HCT116 (cell line): ENCODE results near the gene TTLL11. TPM values are rescaled to one million over a fixed set of nuclear protein-coding genes. Genes with fewer than 3 reads are reported as not detected.

ENCODE experiments used
- ATAC-seq: fragments of 200-7000 bp; cut with Tn5 transposase; 2 replicates; pipeline ENCODE4 v1.9.1; 2020; ENCODE audit warnings: mild to moderate bottlenecking, moderate library complexity
- BruUV-seq: library from RNA; stranded (reverse); fragments of 400-500 nt; replicated peaks from 2 replicates; lab custom pipeline; 2021; lab: Mats Ljungman, UMichigan
- CTCF ChIA-PET: fragments of 300-600 bp; sonication (Branson Sonifier 250); formaldehyde crosslinking; loops from one replicate; lab custom pipeline; 2021; ENCODE audit warnings: antibody characterized with exemption; lab: Charles Lee
- POLR2A ChIA-PET: fragments of 300-600, 350-600 bp; sonication (Branson Sonifier 250); formaldehyde crosslinking; loops from one replicate; lab custom pipeline; 2021; ENCODE audit warnings: antibody characterized with exemption; lab: Charles Lee
- RAD21 ChIA-PET, 2 experiments: fragments of 300-600 bp; sonication (Branson Sonifier 250); formaldehyde crosslinking; loops; one replicate each; lab custom pipeline; 2023; ENCODE audit warnings: low total read pairs in 2 of 2; ENCODE audit not compliant: uncharacterized antibody in 2 of 2, unreplicated experiment in 2 of 2, low non-redundant PET in 1 of 2; lab: Charles Lee
- DNase-seq: peaks from one replicate; pipeline ENCODE4 v3.0.0-alpha.2; 2010; ENCODE audit warnings: low read depth, low spot score
- H2AFZ ChIP-seq: fragments of 200-600 bp; shearing (Covaris generic), sonication (generic); 2 replicates; pipeline ENCODE4 v1.6.1; 2017; ENCODE audit warnings: low read depth, mixed run types, mixed read lengths, antibody characterized with exemption, low read length; ENCODE audit not compliant: poor library complexity, severe bottlenecking
- H3K27ac ChIP-seq: 2 replicates; pipeline ENCODE4 v1.5.1; 2012; ENCODE audit warnings: low read depth, low read length
- H3K27me3 ChIP-seq: fragments of 200-600 bp; sonication (generic); 2 replicates; pipeline ENCODE4 v1.6.1; 2016; ENCODE audit warnings: mixed run types, low read length, mixed read lengths; ENCODE audit not compliant: insufficient read depth
- H3K36me3 ChIP-seq, 2 experiments: fragments of 200-500 bp in 1 of 2; fragments of 200-600 bp in 1 of 2; sonication (Bioruptor generic) in 1 of 2; sonication (generic) in 1 of 2; 2 replicates each; pipeline versions ENCODE4 v1.5.1 to v1.6.1; 2014 to 2016; ENCODE audit warnings: low read length in 2 of 2, inconsistent platforms in 1 of 2, mixed read lengths in 1 of 2, mixed run types in 1 of 2; ENCODE audit not compliant: insufficient read depth in 2 of 2, control insufficient read depth in 1 of 2
- H3K4me1 ChIP-seq, 2 experiments: fragments of 200-600 bp in 1 of 2; sonication (generic) in 1 of 2; 2 replicates each; pipeline versions ENCODE4 v1.5.1 to v1.6.1; 2012 to 2017; ENCODE audit warnings: low read length in 2 of 2, inconsistent platforms in 1 of 2, mild to moderate bottlenecking in 1 of 2, mixed read lengths in 1 of 2, mixed run types in 1 of 2, moderate library complexity in 1 of 2; ENCODE audit not compliant: insufficient read depth in 2 of 2, control insufficient read depth in 1 of 2
- H3K4me2 ChIP-seq: fragments of 200-600 bp; sonication (generic); 2 replicates; pipeline ENCODE4 v1.6.1; 2017; ENCODE audit warnings: mixed run types, low read length, mixed read lengths
- H3K4me3 ChIP-seq, 2 experiments: fragments of 200-600 bp in 1 of 2; sonication (generic) in 1 of 2; replicated peaks in 1 of 2; 2 replicates each; pipeline ENCODE4 v1.5.1; 2011 to 2016; ENCODE audit warnings: low read length in 2 of 2, control low read depth in 1 of 2, low read depth in 1 of 2, mild to moderate bottlenecking in 1 of 2, mixed read lengths in 1 of 2, mixed run types in 1 of 2
- H3K79me2 ChIP-seq: fragments of 200-600 bp; sonication (generic); 2 replicates; pipeline ENCODE4 v1.6.1; 2017; ENCODE audit warnings: mild to moderate bottlenecking, mixed run types, low read length, moderate library complexity, mixed read lengths; ENCODE audit not compliant: insufficient read depth
- H3K9ac ChIP-seq: fragments of 200-600 bp; sonication (generic); 2 replicates; pipeline ENCODE4 v1.6.1; 2016; ENCODE audit warnings: low read length, mixed read lengths
- H3K9me2 ChIP-seq: fragments of 200-600 bp; sonication (generic), shearing (Covaris generic); 2 replicates; pipeline ENCODE4 v1.6.1; 2017; ENCODE audit warnings: mixed run types, mild to moderate bottlenecking, moderate library complexity; ENCODE audit not compliant: insufficient read depth
- H3K9me3 ChIP-seq, 2 experiments: fragments of 200-500 bp in 1 of 2; fragments of 200-600 bp in 1 of 2; sonication (Bioruptor generic) in 1 of 2; sonication (generic) in 1 of 2; 2 replicates each; pipeline ENCODE4 v1.6.1; 2014 to 2017; ENCODE audit warnings: low read length in 2 of 2, mixed read lengths in 2 of 2, inconsistent platforms in 1 of 2, low read depth in 1 of 2, mild to moderate bottlenecking in 1 of 2, mixed run types in 1 of 2, moderate library complexity in 1 of 2; ENCODE audit not compliant: control insufficient read depth in 1 of 2, insufficient read depth in 1 of 2
- H4K20me1 ChIP-seq: fragments of 200-600 bp; sonication (generic), shearing (Covaris generic); 2 replicates; pipeline ENCODE4 v1.6.1; 2017; ENCODE audit warnings: mixed run types, mild to moderate bottlenecking, moderate library complexity; ENCODE audit not compliant: insufficient read depth
- ATF3 ChIP-seq: IDR thresholded peaks from 2 replicates; pipeline ENCODE4 v1.6.1; 2012
- ELF1 ChIP-seq: IDR thresholded peaks from 2 replicates; pipeline ENCODE4 v1.6.1; 2012; ENCODE audit warnings: low read depth, borderline replicate concordance
- FOSL1 ChIP-seq: IDR thresholded peaks from 2 replicates; pipeline ENCODE4 v1.6.1; 2012; ENCODE audit warnings: low read depth
- JUND ChIP-seq: IDR thresholded peaks from 2 replicates; pipeline ENCODE4 v1.6.1; 2012
- REST ChIP-seq: IDR thresholded peaks from 2 replicates; pipeline ENCODE4 v1.6.1; 2012; ENCODE audit warnings: low read depth
- SIN3A ChIP-seq: IDR thresholded peaks from 2 replicates; pipeline ENCODE4 v1.6.1; 2012; ENCODE audit warnings: low read depth
- SP1 ChIP-seq: IDR thresholded peaks from 2 replicates; pipeline ENCODE4 v1.6.1; 2012; ENCODE audit warnings: low read depth
- SRF ChIP-seq: IDR thresholded peaks from 2 replicates; pipeline ENCODE4 v1.6.1; 2012; ENCODE audit warnings: low read depth
- TCF7L2 ChIP-seq: IDR thresholded peaks from 2 replicates; pipeline ENCODE4 v1.7.0; 2011; ENCODE audit warnings: borderline replicate concordance, inconsistent platforms; ENCODE audit not compliant: insufficient read depth, insufficient read length; ENCODE audit errors: extremely low read depth
- ZNF274 ChIP-seq: fragments of 200-500 bp; sonication (Bioruptor generic); IDR thresholded peaks from 2 replicates; pipeline ENCODE4 v1.6.1; 2014; ENCODE audit warnings: mild to moderate bottlenecking, low read depth, low read length, inconsistent platforms
- intact Hi-C: fragments of 100-400 bp; cut with micrococcal nuclease; formaldehyde crosslinking; loops from 2 replicates; pipeline ENCODE4 v1.10.0; 2022
- total RNA-seq: library from RNA; stranded (reverse); gene quantifications from one replicate; pipeline ENCODE4 v1.2.1, GENCODE V29; 2021; ENCODE audit not compliant: unreplicated experiment

TTLL11 gene
- total RNA-seq, 1 experiment from 2014 or later: 2.2 TPM

- H3K4me3 ChIP-seq: no peak overlapping the region
- no peaks in the 10 kb centered on the region for H3K4me1 ChIP-seq
- H4K20me1 ChIP-seq: no peaks in the 10 kb centered on the region
- H3K27ac ChIP-seq: no peak overlapping the region
- H3K79me2 ChIP-seq: no peaks in the 10 kb centered on the region
- no peaks in the 10 kb centered on the region; a peak in 1 of 4 replicates for H3K36me3 ChIP-seq
- H3K27me3 ChIP-seq: no peaks in the 10 kb centered on the region
- TF ChIP-seq FOSL1 (no peak), ATF3 (no peak), JUND (no peak), SRF (no peak), SIN3A (no peak), ELF1 (no peak), TCF7L2 (no peak), SP1 (no peak), ZNF274 (no peak), REST (no peak)
- TF ChIP-seq, all 23 proteins: peak for 0
- ChIA-PET CTCF (no interaction called here), RAD21 (no interaction called here), POLR2A (no interaction called here)
- BruUV-seq: no TSS peak
- no peak for ATAC-seq
- Histone ChIP-seq H3K9me2 (no peaks in the 10 kb centered on the region), H3K9ac (no peak overlapping the region), H3K4me2 (no peak overlapping the region), H2AFZ (no peak overlapping the region), H3K9me3 (no peaks in the 10 kb centered on the region)
- DNase-seq: no peak
- intact Hi-C loops: no loop called here
Observed at GRCh38 chr9:121786998-121787422, 306.1 kb downstream of the TTLL11 start.
